Activated CD4-positive, alpha-beta T cell treated with anti-CD3 and anti-CD28 coated beads, Interleukin-2, amount 10 ng/mL, durations not matched to agents 7 days and 5 days (primary cell): ENCODE results near the gene TPPP2. TPM values are rescaled to one million over a fixed set of nuclear protein-coding genes. Genes with fewer than 3 reads are reported as not detected.

Experiments
- CTCF ChIA-PET: fragments of 350-600 bp; sonication (Branson Sonifier 250); formaldehyde crosslinking; loops from one replicate; lab custom pipeline; 2021; ENCODE audit warnings: antibody characterized with exemption; lab: Charles Lee
- POLR2A ChIA-PET: fragments of 350-600 bp; sonication (Branson Sonifier 250); formaldehyde crosslinking; loops from one replicate; lab custom pipeline; 2021; ENCODE audit warnings: antibody characterized with exemption; lab: Charles Lee
- DNase-seq: peaks from one replicate; pipeline ENCODE4 v3.0.0-alpha.2; 2020
- H3K27ac Mint-ChIP-seq: one replicate; pipeline ENCODE4 v1.8.0; 2021; ENCODE audit warnings: mild to moderate bottlenecking, moderate library complexity, mixed read lengths
- H3K27me3 Mint-ChIP-seq: one replicate; pipeline ENCODE4 v1.8.0; 2021; ENCODE audit warnings: mixed read lengths
- H3K36me3 Mint-ChIP-seq: one replicate; pipeline ENCODE4 v1.8.0; 2021; ENCODE audit warnings: low read depth, mixed read lengths
- H3K4me1 Mint-ChIP-seq: one replicate; pipeline ENCODE4 v1.8.0; 2021; ENCODE audit warnings: mixed read lengths
- H3K4me3 Mint-ChIP-seq: one replicate; pipeline ENCODE4 v1.8.0; 2021; ENCODE audit warnings: mild to moderate bottlenecking, moderate library complexity, mixed read lengths
- H3K9me3 Mint-ChIP-seq: one replicate; pipeline ENCODE4 v1.8.0; 2021; ENCODE audit warnings: mixed read lengths
- total RNA-seq, 2 experiments: library from RNA; stranded (reverse); gene quantifications; one replicate each; pipeline ENCODE4 v1.2.3, GENCODE V29; 2021

Gene TPPP2
- total RNA-seq, 2 experiments from 2014 or later = not detected

DNA sequence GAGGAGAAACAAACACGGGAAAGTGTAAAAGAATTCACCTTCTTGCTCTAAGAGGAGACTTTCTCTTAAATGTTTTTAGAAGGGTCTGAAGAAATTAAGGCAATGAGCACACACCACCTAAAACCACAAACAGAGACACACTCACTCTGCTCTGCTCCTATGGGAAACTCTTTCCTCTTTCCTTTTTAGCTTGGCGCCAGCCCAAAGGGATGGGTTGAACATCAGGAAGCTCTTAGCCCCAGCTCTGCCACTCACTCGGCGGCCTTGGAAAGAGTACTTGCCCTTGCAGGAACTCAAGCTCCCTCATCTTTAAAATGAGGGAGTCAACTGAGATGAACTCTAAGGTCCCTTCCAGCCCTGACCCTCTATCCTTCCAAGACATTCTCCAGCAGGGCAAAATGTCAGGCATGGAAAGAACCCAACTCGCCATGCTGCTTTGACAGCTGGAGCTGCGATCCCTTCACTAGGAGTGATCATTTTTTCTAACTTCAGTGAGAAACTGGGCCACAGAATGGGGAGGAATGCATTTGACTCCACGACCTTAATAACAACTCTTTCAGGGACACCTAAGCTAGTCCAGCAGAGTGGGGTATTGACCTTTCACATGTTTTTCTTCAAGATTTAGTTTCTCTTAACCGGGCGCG, 26.6 kb downstream of the TPPP2 start:
- H3K36me3 Mint-ChIP-seq = no peaks in the 10 kb centered on the region
- peaks cover 8% of the 10 kb centered on the region for H3K27me3 Mint-ChIP-seq
- no peak overlapping the region for H3K4me3 Mint-ChIP-seq
- CTCF ChIA-PET = interaction anchor here (1.0 to 1.2 kb wide), 2 partner anchors 36 to 42 kb away, joined by 4 to 5 read pairs; no protein-coding TSS in a partner anchor
- DNase-seq = no peak
- POLR2A ChIA-PET = interaction anchor here (0.6 kb wide), 1 partner anchor 43 kb away, joined by 3 read pairs; no protein-coding TSS in a partner anchor
- H3K9me3 Mint-ChIP-seq = no peaks in the 10 kb centered on the region
- H3K4me1 Mint-ChIP-seq = peaks cover 4% of the 10 kb centered on the region
- H3K27ac Mint-ChIP-seq = no peak overlapping the region

GRCh38 chr14:21057803-21058675, 28.0 kb downstream of the TPPP2 start, which contains the start of gene RNASE8:
RNASE8 (plus strand) TSS chr14:21057822; CDS start chr14:21057893, 71 bp downstream.
- Mint-ChIP-seq H3K27ac (no peak within 1 kb of the TSS), H3K9me3 (no peaks in the 10 kb centered on the region), H3K27me3 (peaks cover 13% of the 10 kb centered on the region), H3K36me3 (no peaks in the 10 kb centered on the region), H3K4me3 (no peak within 1 kb of the TSS), H3K4me1 (peaks cover 4% of the 10 kb centered on the region)
- POLR2A ChIA-PET = no interaction called here
- CTCF ChIA-PET = interaction anchor here (0.6 to 1.8 kb wide), 4 partner anchors 9 to 683 kb away, joined by 3 to 6 read pairs (median 5); partner anchors contain the start of gene ARHGEF40
- no peak for DNase-seq

- no peaks in the 10 kb centered on the region for H3K36me3 Mint-ChIP-seq
- H3K27ac Mint-ChIP-seq = no peak overlapping the region
- H3K9me3 Mint-ChIP-seq = no peaks in the 10 kb centered on the region
- ChIA-PET CTCF (interaction anchor here (1.3 to 1.8 kb wide), 2 partner anchors 8 to 12 kb away, joined by 3 to 6 read pairs; partner anchors contain the start of gene ARHGEF40), POLR2A (no interaction called here)
- H3K27me3 Mint-ChIP-seq = peaks cover 18% of the 10 kb centered on the region
- H3K4me3 Mint-ChIP-seq = no peak overlapping the region
- DNase-seq = no peak
- peaks cover 4% of the 10 kb centered on the region for H3K4me1 Mint-ChIP-seq
Measured at GRCh38 chr14:21058903-21059302, 28.9 kb downstream of the TPPP2 start.

DNA sequence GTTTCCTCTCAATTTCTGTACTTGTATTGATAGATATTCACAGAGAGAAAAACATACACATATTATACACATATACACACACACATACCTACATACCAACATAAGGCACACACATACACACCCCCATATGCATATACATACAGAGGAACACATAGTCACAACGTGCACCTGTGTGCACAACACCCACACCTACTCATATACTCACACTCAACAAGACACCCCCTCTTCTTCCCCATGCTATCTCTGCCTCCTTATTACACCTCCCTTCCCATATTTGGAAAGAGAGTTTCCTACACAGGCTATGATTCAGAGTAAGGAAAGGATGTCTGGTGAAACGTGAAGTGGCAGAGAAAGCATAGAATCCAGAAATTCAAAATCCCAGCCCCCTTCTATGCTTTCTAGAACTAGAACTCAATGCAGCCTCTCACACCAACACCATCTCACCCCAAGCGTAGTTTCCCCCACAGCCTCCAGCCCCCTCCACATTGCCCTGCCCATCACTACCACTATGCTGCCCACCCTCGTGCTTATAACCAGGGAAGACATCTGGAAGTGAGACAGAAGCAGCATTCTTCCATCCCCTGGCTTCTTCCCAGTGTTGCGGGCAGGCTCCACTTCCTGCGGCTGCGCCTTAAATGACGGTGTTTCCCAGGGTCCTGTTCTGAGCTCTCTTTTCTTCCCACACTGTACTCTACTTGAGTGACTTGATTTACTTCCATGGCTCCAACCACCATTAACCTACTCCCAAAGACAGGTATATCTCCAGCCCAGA, 30.0 kb downstream of the TPPP2 start:
- Mint-ChIP-seq H3K4me1 (no peaks in the 10 kb centered on the region), H3K9me3 (no peaks in the 10 kb centered on the region), H3K36me3 (no peaks in the 10 kb centered on the region), H3K27ac (no peak overlapping the region), H3K27me3 (peaks cover 24% of the 10 kb centered on the region), H3K4me3 (no peak overlapping the region)
- no peak for DNase-seq
- CTCF ChIA-PET = interaction anchor here (2.7 kb wide), 1 partner anchor 32 kb away, joined by 10 read pairs; no protein-coding TSS in a partner anchor
- POLR2A ChIA-PET = no interaction called here

DNA sequence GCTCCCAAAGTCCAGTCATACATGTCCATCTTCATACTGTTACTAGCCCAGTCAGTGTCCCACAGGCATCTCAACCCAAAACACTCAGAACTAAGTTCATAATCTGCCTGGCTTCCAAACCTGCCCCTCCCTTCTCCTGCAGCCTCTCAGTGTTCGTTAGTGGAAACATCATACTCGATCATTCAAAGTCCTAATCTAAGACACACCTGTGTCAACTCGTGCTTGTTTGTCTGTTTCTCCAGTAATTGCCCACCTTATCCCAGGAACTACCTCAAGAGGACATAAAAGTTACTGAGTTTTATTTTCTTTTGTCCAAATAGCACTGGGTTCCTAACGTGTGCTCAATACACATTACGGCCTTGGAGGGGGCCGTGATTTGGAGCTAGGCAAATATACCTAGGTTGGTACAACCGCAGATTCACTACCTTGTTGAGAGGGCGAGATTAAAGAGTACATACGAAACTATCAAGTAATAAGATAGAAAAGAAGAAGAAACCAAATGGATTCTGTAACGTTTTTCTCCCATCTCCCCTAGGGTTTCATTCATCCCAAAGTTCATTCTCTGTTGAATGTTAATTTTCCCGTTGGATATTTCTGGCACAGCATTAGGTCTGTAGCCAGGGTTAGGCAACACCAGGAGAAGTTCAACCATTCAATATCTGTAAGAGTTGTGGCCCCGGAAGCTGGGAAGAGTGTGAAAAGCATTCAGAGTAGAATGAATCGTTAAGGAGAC, 30.8 kb downstream of the TPPP2 start:
- ChIA-PET POLR2A (no interaction called here), CTCF (interaction anchor here (0.5 to 2.7 kb wide), 2 partner anchors 32 to 260 kb away, joined by 3 to 10 read pairs; no protein-coding TSS in a partner anchor)
- Mint-ChIP-seq H3K36me3 (no peaks in the 10 kb centered on the region), H3K27ac (no peak overlapping the region), H3K27me3 (peaks cover 30% of the 10 kb centered on the region), H3K4me1 (no peaks in the 10 kb centered on the region), H3K9me3 (no peaks in the 10 kb centered on the region), H3K4me3 (no peak overlapping the region)
- DNase-seq = no peak

DNA sequence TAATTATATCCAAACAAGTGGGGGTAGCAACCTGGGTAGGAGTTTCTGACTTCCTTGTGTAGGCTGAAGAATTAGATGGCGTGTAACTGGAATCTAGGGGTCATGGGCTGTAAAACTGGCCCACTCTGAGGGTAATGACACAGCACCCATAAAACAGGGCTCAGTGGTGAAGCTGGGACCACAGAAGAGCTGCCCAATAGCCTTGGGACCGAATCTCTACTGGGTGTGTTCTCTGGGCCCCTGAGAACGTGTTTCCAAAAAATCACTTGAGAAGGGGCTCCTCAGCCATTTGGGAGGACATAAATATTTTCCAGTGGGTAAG, 31.3 kb downstream of the TPPP2 start:
- CTCF ChIA-PET = interaction anchor here (2.7 kb wide), 1 partner anchor 31 kb away, joined by 10 read pairs; no protein-coding TSS in a partner anchor
- H3K27ac Mint-ChIP-seq = no peak overlapping the region
- no peaks in the 10 kb centered on the region for H3K4me1 Mint-ChIP-seq
- H3K9me3 Mint-ChIP-seq = no peaks in the 10 kb centered on the region
- H3K27me3 Mint-ChIP-seq = peaks cover 35% of the 10 kb centered on the region
- H3K4me3 Mint-ChIP-seq = no peak overlapping the region
- no peak for DNase-seq
- POLR2A ChIA-PET = no interaction called here
- no peaks in the 10 kb centered on the region for H3K36me3 Mint-ChIP-seq

- ChIA-PET POLR2A (no interaction called here), CTCF (interaction anchor here (0.6 to 2.8 kb wide), 3 partner anchors 29 to 267 kb away, joined by 3 to 13 read pairs (median 4); no protein-coding TSS in a partner anchor)
- H3K27ac Mint-ChIP-seq = no peak overlapping the region
- DNase-seq = no peak
- no peaks in the 10 kb centered on the region for H3K36me3 Mint-ChIP-seq
- H3K9me3 Mint-ChIP-seq = no peaks in the 10 kb centered on the region
- H3K4me1 Mint-ChIP-seq = peaks cover under 1% of the 10 kb centered on the region
- H3K4me3 Mint-ChIP-seq = no peak overlapping the region
- peaks cover 53% of the 10 kb centered on the region for H3K27me3 Mint-ChIP-seq
Measured at GRCh38 chr14:21063479-21063878, 33.5 kb downstream of the TPPP2 start.

DNA sequence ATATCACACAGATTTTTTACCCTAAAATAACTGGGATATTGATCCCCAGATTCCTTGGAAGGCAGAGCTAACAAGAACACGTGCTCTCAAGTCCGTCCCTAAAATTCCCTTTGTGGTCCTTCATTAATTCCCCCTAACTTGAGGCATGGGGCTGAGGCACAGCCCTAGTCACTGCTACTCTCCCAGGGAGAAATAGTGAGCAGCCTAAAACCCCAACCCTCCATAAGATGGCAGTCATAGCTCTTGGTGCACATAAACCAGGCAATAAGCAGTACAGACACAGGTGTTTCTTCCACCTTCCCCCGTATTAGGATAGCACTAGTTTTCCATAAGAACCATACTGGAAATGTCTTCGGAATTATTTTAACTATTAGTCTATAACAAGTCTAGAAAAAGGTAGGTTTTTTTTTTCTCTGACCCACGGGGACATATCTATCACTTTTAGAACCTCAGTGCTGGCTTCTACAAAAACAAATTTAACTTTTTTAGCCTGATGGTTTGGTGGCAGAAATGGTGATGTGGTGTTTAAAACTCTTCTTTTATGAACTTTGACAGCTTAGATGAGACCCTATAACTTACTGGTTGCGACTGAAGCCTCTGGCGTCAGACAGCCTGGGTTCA, 37.0 kb downstream of the TPPP2 start:
- H3K4me3 Mint-ChIP-seq = no peak overlapping the region
- H3K4me1 Mint-ChIP-seq = peaks cover 31% of the 10 kb centered on the region
- peaks cover 78% of the 10 kb centered on the region for H3K27me3 Mint-ChIP-seq
- no peak overlapping the region for H3K27ac Mint-ChIP-seq
- POLR2A ChIA-PET = no interaction called here
- H3K9me3 Mint-ChIP-seq = no peaks in the 10 kb centered on the region
- CTCF ChIA-PET = interaction anchor here (0.6 to 1.6 kb wide), 5 partner anchors 8 to 86 kb away, joined by 3 to 9 read pairs (median 3); no protein-coding TSS in a partner anchor
- no peaks in the 10 kb centered on the region for H3K36me3 Mint-ChIP-seq
- DNase-seq = no peak

DNA sequence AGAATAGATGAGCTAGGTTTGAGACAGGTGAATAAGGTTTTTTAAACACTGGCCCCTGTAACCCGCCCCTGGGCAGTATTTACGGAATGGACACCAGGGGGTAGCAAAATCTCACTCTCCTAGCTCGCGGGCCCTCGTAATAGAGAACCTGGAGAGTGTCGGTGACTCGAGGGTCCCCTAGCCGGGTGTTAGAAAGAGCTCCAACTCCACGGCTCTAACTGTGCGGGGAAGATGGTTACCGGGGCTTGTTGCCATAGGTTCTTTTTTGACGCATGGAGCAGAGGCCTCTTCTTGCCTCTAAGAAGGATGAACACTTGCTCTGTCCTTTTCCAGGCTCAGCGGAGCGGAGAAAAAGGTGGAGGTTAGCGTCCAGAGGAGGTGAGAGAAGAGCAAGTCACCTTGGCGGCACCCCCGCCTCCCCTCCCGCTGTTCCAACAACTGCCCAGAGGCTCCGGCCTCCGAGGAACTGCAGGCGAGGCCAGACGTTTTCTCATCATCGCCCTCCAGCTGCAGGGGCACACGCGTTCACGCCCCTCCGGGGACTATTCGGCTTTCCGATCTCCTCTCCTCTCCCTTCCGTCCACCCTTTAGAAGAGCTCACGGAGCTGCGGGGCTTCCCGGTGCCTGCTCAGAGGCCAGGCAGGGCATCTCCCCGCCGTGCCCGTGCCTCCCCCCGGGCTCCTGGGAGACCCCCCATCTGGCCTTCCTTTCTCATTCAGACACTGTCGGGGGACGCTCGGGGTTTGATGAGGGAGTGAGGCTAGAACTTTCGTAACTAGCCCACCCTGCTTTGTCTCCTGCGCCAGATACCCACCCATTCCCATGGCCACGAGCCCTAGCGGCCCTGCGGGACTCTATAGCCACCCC, 38.7 kb downstream of the TPPP2 start:
- H3K27me3 Mint-ChIP-seq = peaks cover 79% of the 10 kb centered on the region
- H3K27ac Mint-ChIP-seq = no peak overlapping the region
- peaks cover 34% of the 10 kb centered on the region for H3K4me1 Mint-ChIP-seq
- CTCF ChIA-PET = interaction anchor here (0.9 to 1.6 kb wide), 12 partner anchors 13 to 412 kb away, joined by 3 to 19 read pairs (median 5); partner anchors contain the start of gene TPPP2
- no peaks in the 10 kb centered on the region for H3K36me3 Mint-ChIP-seq
- POLR2A ChIA-PET = no interaction called here
- H3K4me3 Mint-ChIP-seq = no peak overlapping the region
- no peaks in the 10 kb centered on the region for H3K9me3 Mint-ChIP-seq
- DNase-seq = peak; percentile 42

DNA sequence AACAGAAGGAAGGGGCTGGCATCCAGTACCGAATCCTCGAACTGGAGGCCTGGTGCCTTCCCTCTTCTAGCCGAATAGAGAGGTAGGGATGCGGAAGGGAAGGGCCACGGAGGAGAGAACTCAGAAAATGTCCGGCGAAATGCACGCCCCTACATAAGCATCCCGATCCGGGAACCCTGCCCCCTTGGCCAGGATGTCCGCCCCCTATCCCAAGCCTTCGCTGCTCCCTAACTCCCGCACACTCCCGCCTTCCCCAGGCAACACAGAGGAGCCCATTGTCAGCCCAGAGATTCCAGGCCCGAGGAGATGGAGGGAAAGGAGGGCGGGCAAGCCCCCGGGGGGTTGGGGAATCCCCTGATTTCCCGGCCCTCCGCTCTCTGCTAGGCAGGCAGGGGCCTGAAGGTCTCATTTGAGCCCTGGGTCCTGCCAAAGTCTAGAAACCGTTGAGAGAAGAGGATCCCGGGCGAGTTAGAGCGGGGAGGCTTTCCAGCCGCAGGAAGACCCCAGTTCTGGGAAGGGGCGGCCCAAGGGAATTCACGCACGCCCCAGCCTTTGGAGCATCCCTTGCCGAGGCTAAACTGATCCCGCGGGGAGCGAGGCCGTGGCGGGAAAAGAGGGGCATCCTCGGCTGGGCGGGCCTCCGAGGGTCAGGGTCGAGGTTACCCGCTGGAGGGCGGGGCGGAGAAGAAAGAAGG, 39.5 kb downstream of the TPPP2 start:
- Mint-ChIP-seq H3K36me3 (no peaks in the 10 kb centered on the region), H3K27ac (no peak overlapping the region), H3K9me3 (no peaks in the 10 kb centered on the region), H3K27me3 (peaks cover 79% of the 10 kb centered on the region), H3K4me1 (peaks cover 34% of the 10 kb centered on the region), H3K4me3 (peak overlapping the region; percentile 49)
- ChIA-PET CTCF (interaction anchor here (1.3 to 3.1 kb wide), 5 partner anchors 14 to 34 kb away, joined by 4 to 25 read pairs (median 19); no protein-coding TSS in a partner anchor), POLR2A (no interaction called here)
- DNase-seq = no peak
